SK-N-SH (cell line): ENCODE results near the gene PPP1R27. TPM values are rescaled to one million over a fixed set of nuclear protein-coding genes. Genes with fewer than 3 reads are reported as not detected.
"Not testable (repeated sequence)": the region's sequence is repeated elsewhere in the genome, so short reads cannot be mapped to it uniquely, and the experiment has no call there.

ENCODE experiments used
- CTCF ChIA-PET: fragments of 300-600, 350-600 bp; formaldehyde crosslinking; extraction: SDS; loops from one replicate; lab custom pipeline; 2021; lab: Yijun Ruan, JAX
- POLR2A ChIA-PET: fragments of 350-600 bp; sonication (Branson Sonifier 250); formaldehyde crosslinking; extraction: SDS; loops from one replicate; lab custom pipeline; 2020; ENCODE audit warnings: antibody characterized with exemption, inconsistent platforms; lab: Yijun Ruan, JAX
- DNase-seq: peaks from one replicate; pipeline ENCODE4 v3.0.0; 2012
- H2AFZ ChIP-seq: fragments of 200-600 bp; sonication (generic); 2 replicates; pipeline ENCODE4 v1.8.1; 2016; ENCODE audit warnings: antibody characterized with exemption, mild to moderate bottlenecking, low read depth
- H3F3A ChIP-seq: fragments of 200-600 bp; sonication (generic); replicated peaks from 2 replicates; pipeline ENCODE3; 2016; ENCODE audit warnings: antibody characterized with exemption, mild to moderate bottlenecking; ENCODE audit not compliant: insufficient read depth
- H3K27ac ChIP-seq, 2 experiments: fragments of 200-500 bp in 1 of 2; fragments of 200-600 bp in 1 of 2; sonication (Bioruptor generic) in 1 of 2; sonication (generic), shearing (Covaris generic) in 1 of 2; 2 replicates each; pipeline versions ENCODE4 v1.5.1 to v1.6.1; 2014 to 2016; ENCODE audit warnings: low read depth in 2 of 2, inconsistent platforms in 1 of 2, low read length in 1 of 2, mild to moderate bottlenecking in 1 of 2, mixed read lengths in 1 of 2
- H3K27me3 ChIP-seq: fragments of 200-600 bp; sonication (generic), shearing (Covaris generic); 2 replicates; pipeline ENCODE4 v1.6.1; 2016; ENCODE audit warnings: mixed run types; ENCODE audit not compliant: insufficient read depth
- H3K36me3 ChIP-seq, 2 experiments: fragments of 200-500 bp in 1 of 2; fragments of 200-600 bp in 1 of 2; sonication (Bioruptor generic) in 1 of 2; sonication (generic) in 1 of 2; replicated peaks in 1 of 2; 2 replicates each; pipeline versions ENCODE3 to v1.5.1; 2014 to 2016; ENCODE audit warnings: low read length in 1 of 2, mild to moderate bottlenecking in 1 of 2; ENCODE audit not compliant: insufficient read depth in 2 of 2, control insufficient read depth in 1 of 2
- H3K4me1 ChIP-seq, 2 experiments: fragments of 200-500 bp in 1 of 2; fragments of 200-600 bp in 1 of 2; sonication (Bioruptor generic) in 1 of 2; sonication (generic), shearing (Covaris generic) in 1 of 2; 2 replicates each; pipeline versions ENCODE4 v1.5.1 to v1.6.1; 2014 to 2016; ENCODE audit warnings: low read depth in 1 of 2, low read length in 1 of 2, mixed run types in 1 of 2; ENCODE audit not compliant: insufficient read depth in 2 of 2, control insufficient read depth in 1 of 2
- H3K4me2 ChIP-seq: fragments of 200-600 bp; sonication (generic), shearing (Covaris generic); 2 replicates; pipeline ENCODE4 v1.6.1; 2017; ENCODE audit warnings: mixed run types
- H3K4me3 ChIP-seq, 2 experiments: fragments of 200-500 bp in 1 of 2; fragments of 200-600 bp in 1 of 2; sonication (Bioruptor generic) in 1 of 2; sonication (generic), shearing (Covaris generic) in 1 of 2; 2 replicates each; pipeline versions ENCODE4 v1.5.1 to v1.8.1; 2014 to 2016; ENCODE audit warnings: low read depth in 2 of 2, inconsistent platforms in 1 of 2, low read length in 1 of 2, mild to moderate bottlenecking in 1 of 2, mixed read lengths in 1 of 2, moderate library complexity in 1 of 2
- H3K79me2 ChIP-seq: fragments of 200-600 bp; sonication (generic); 2 replicates; pipeline ENCODE4 v1.8.1; 2017; ENCODE audit warnings: mild to moderate bottlenecking; ENCODE audit not compliant: insufficient read depth
- H3K9ac ChIP-seq: fragments of 200-600 bp; sonication (generic); 2 replicates; pipeline ENCODE4 v1.6.1; 2017; ENCODE audit warnings: mixed run types
- H3K9me2 ChIP-seq: fragments of 200-600 bp; sonication (generic); 2 replicates; pipeline ENCODE4 v1.6.1; 2017; ENCODE audit warnings: mixed run types
- H3K9me3 ChIP-seq: fragments of 200-600 bp; sonication (generic); 2 replicates; pipeline ENCODE4 v1.6.1; 2017; ENCODE audit warnings: mixed run types, mild to moderate bottlenecking, moderate library complexity
- H4K20me1 ChIP-seq: fragments of 200-600 bp; sonication (generic); 2 replicates; pipeline ENCODE4 v1.6.1; 2017; ENCODE audit warnings: mild to moderate bottlenecking, mixed run types; ENCODE audit not compliant: insufficient read depth
- CHD2 ChIP-seq: fragments of 150-350 bp; IDR thresholded peaks from 2 replicates; pipeline ENCODE4 v1.6.1; 2018; ENCODE audit warnings: low read length; ENCODE audit not compliant: partially characterized antibody
- EP300 ChIP-seq, 2 experiments: IDR thresholded peaks; 2 replicates each; pipeline versions ENCODE4 v1.4.0 to v1.6.1; 2012; ENCODE audit warnings: borderline replicate concordance in 1 of 2, low read depth in 1 of 2, low read length in 1 of 2
- EZH2phosphoT487 ChIP-seq: fragments of 200-600 bp; sonication (generic); IDR thresholded peaks from 2 replicates; pipeline ENCODE4 v1.6.1; 2017; ENCODE audit warnings: low read depth, mixed run types, mild to moderate bottlenecking, antibody characterized with exemption, moderate library complexity, borderline replicate concordance
- FOSL2 ChIP-seq: IDR thresholded peaks from 2 replicates; pipeline ENCODE4 v1.4.0; 2012; ENCODE audit warnings: low read depth, mild to moderate bottlenecking, moderate library complexity, borderline replicate concordance
- JUND ChIP-seq: IDR thresholded peaks from 2 replicates; pipeline ENCODE4 v1.4.0; 2012
- MEF2A ChIP-seq: IDR thresholded peaks from 2 replicates; pipeline ENCODE4 v1.4.0; 2012; ENCODE audit warnings: low read depth, borderline replicate concordance
- MXI1 ChIP-seq: IDR thresholded peaks from 2 replicates; pipeline ENCODE4 v1.6.1; 2012; ENCODE audit warnings: mild to moderate bottlenecking, low read depth, low read length, improper control_type of control experiment
- NFIC ChIP-seq: IDR thresholded peaks from 2 replicates; pipeline ENCODE4 v1.4.0; 2012; ENCODE audit warnings: borderline replicate concordance
- NRF1 ChIP-seq: IDR thresholded peaks from 2 replicates; pipeline ENCODE4 v1.6.1; 2012; ENCODE audit warnings: low read depth, mild to moderate bottlenecking, low read length
- POLR2AphosphoS5 ChIP-seq: IDR thresholded peaks from 2 replicates; pipeline ENCODE4 v1.6.1; 2012; ENCODE audit warnings: low read depth, low read length
- RCOR1 ChIP-seq: fragments of 150-350 bp; IDR thresholded peaks from 2 replicates; pipeline ENCODE4 v1.6.1; 2017; ENCODE audit warnings: antibody characterized with exemption, low read length
- REST ChIP-seq: IDR thresholded peaks from 2 replicates; pipeline ENCODE4 v1.6.1; 2012; ENCODE audit warnings: mild to moderate bottlenecking, low read depth, low read length, moderate library complexity
- RXRA ChIP-seq: IDR thresholded peaks from 2 replicates; pipeline ENCODE4 v1.4.0; 2012; ENCODE audit warnings: low read depth, mild to moderate bottlenecking, borderline replicate concordance
- SIN3A ChIP-seq: IDR thresholded peaks from 2 replicates; pipeline ENCODE4 v1.6.1; 2012; ENCODE audit warnings: low read depth, mild to moderate bottlenecking, low read length, moderate library complexity, borderline replicate concordance
- SMC3 ChIP-seq: IDR thresholded peaks from 2 replicates; pipeline ENCODE4 v1.6.1; 2012; ENCODE audit warnings: low read depth, low read length, improper control_type of control experiment
- TAF1 ChIP-seq: IDR thresholded peaks from 2 replicates; pipeline ENCODE4 v1.6.1; 2012; ENCODE audit warnings: low read depth, mild to moderate bottlenecking, low read length, moderate library complexity, borderline replicate concordance
- TCF12 ChIP-seq: IDR thresholded peaks from 2 replicates; pipeline ENCODE4 v1.4.0; 2012
- USF1 ChIP-seq: IDR thresholded peaks from 2 replicates; pipeline ENCODE4 v1.4.0; 2012; ENCODE audit warnings: low read depth, borderline replicate concordance
- YY1 ChIP-seq: IDR thresholded peaks from 2 replicates; pipeline ENCODE4 v1.4.0; 2012; ENCODE audit warnings: low read depth, mild to moderate bottlenecking
- WGBS: methylation state at CpG from one replicate; pipeline ENCODE4 v1.1.6; 2017; ENCODE audit warnings: low lambda C conversion rate; 5-methylcytosine and 5-hydroxymethylcytosine counted together
- polyA plus RNA-seq, 3 experiments: library from polyadenylated mRNA; depleted of rRNA; stranded (reverse); fragments of >200 nt; gene quantifications; 2 replicates each; pipeline ENCODE4 v1.2.3, GENCODE V29; 2012
- TF ChIP-seq, protein P1 (sequence below): fragments of 150-350 bp; IDR thresholded peaks from 2 replicates; pipeline ENCODE4 v1.6.1; 2016; ENCODE audit warnings: mild to moderate bottlenecking, low read depth, low read length

Gene PPP1R27
- polyA plus RNA-seq, 1 of the 3 experiments (the other 2 are of a cell fraction), result 0.07 TPM

DNA sequence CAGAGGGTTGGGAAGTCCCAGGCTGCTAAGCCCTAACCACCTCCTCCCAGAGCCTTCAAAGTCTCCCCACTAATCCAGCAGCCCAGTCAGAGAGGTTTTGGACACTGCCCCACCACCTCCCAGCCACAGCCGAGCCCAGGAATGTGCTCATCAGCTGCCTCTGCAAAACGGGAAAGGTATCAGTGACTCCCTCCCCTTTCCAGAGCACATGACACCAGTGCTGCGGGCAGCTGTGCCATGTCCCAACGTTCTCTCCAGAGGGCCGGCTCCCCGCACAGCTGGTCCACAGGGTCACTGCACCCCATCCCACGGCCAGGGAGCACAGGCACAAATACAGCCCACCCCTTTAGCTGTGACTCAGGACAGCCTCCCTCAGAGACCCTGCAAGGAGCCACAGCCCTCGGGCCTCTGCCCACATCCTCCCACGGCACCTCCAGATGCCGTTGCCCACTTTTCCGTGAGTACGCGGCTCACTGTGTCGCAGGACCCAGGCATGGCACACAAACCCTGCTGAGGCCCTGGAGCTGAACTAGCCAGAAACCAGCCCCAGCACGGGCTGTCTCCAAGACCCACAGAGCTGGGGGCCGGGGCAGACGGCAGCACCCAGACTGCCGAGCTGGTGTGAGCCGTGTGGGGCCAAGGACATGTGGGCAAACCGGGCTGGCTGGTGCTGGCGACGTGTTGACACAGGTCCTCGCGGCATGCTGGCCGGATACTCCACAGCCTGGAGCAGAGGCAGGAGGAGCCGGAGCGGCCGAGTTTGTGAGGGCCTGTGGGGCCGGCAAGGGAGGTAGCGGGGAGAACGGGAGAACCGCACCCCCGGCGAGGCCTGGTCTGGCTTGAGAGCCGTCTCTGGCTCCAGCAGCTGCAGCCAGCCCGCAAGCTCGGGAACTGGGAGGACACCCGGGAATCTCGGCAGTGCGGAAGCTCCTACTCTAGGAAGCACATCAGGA is 6.3 kb upstream of the PPP1R27 start:
- no peak overlapping the region for H2AFZ ChIP-seq
- H3F3A ChIP-seq, result peaks cover 34% of the 10 kb centered on the region
- no peaks in the 10 kb centered on the region for H3K27me3 ChIP-seq
- H3K4me2 ChIP-seq, result no peak overlapping the region
- no peaks in the 10 kb centered on the region; the same call in 1 of the 2 replicates for H3K79me2 ChIP-seq
- TF ChIP-seq POLR2AphosphoS5, result no peak
- TF ChIP-seq RXRA, result no peak
- no peak for TF ChIP-seq EZH2phosphoT487
- no peak for TF ChIP-seq TCF12
- TF ChIP-seq MXI1, result no peak
- no peak for TF ChIP-seq SIN3A
- TF ChIP-seq EP300 (IDR thresholded peaks at IDR 0.05; ENCODE audit: borderline replicate concordance in 1 of 2, low read depth in 1 of 2, low read length in 1 of 2), result no peak
- TF ChIP-seq MEF2A, result no peak
- no peak for TF ChIP-seq TAF1
- no peak for TF ChIP-seq USF1
- no peak for TF ChIP-seq JUND
- no peak for TF ChIP-seq NFIC
- TF ChIP-seq SMC3, result no peak
- TF ChIP-seq RCOR1, result no peak
- no peak for TF ChIP-seq FOSL2
- no peak for TF ChIP-seq YY1
- TF ChIP-seq, protein P1, sequence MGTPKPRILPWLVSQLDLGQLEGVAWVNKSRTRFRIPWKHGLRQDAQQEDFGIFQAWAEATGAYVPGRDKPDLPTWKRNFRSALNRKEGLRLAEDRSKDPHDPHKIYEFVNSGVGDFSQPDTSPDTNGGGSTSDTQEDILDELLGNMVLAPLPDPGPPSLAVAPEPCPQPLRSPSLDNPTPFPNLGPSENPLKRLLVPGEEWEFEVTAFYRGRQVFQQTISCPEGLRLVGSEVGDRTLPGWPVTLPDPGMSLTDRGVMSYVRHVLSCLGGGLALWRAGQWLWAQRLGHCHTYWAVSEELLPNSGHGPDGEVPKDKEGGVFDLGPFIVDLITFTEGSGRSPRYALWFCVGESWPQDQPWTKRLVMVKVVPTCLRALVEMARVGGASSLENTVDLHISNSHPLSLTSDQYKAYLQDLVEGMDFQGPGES, result no peak
- no peak for TF ChIP-seq REST
- TF ChIP-seq CHD2, result no peak
- TF ChIP-seq NRF1, result no peak
- H3K9me3 ChIP-seq, result no peaks in the 10 kb centered on the region
- H4K20me1 ChIP-seq, result no peaks in the 10 kb centered on the region; the same call in 1 of the 2 replicates
- peaks cover 20 to 35% of the 10 kb centered on the region in 2 experiments for H3K36me3 ChIP-seq
- POLR2A ChIA-PET, result interaction anchor here (0.6 to 1.2 kb wide), 4 partner anchors 8 to 82 kb away, joined by 3 to 6 read pairs (median 3); partner anchors contain the start of gene MCRIP1
- H3K4me1 ChIP-seq, result no peaks in the 10 kb centered on the region
- H3K27ac ChIP-seq, result no peak overlapping the region
- 87% methylated on average over 38 of the region's 40 CpGs for WGBS
- H3K9ac ChIP-seq, result no peak overlapping the region
- H3K9me2 ChIP-seq, result no peaks in the 10 kb centered on the region
- no peak for DNase-seq
- CTCF ChIA-PET, result interaction anchor here (0.7 to 3.4 kb wide), 5 partner anchors 8 to 106 kb away, joined by 3 to 11 read pairs (median 5); partner anchors contain the start of gene MCRIP1
- H3K4me3 ChIP-seq, result no peak overlapping the region

GRCh38 chr17:81840059-81840458 is 5.2 kb upstream of the PPP1R27 start:
- H3K9me3 ChIP-seq, H3K27me3 ChIP-seq, H3K27ac ChIP-seq, H3K79me2 ChIP-seq, H2AFZ ChIP-seq, DNase-seq, H3K4me2 ChIP-seq, POLR2A ChIA-PET, H3K9me2 ChIP-seq, H3K9ac ChIP-seq, H3K4me3 ChIP-seq, H4K20me1 ChIP-seq, H3K4me1 ChIP-seq: not testable (repeated sequence)
- CTCF ChIA-PET, result interaction anchor here (1.2 to 3.4 kb wide), 4 partner anchors 8 to 105 kb away, joined by 3 to 8 read pairs (median 4); no protein-coding TSS in a partner anchor
- WGBS, result 82% methylated on average over 5 of the region's 5 CpGs
- Histone ChIP-seq H3K36me3 (peaks cover 9 to 25% of the 10 kb centered on the region in 2 experiments), H3F3A (peaks cover 24% of the 10 kb centered on the region)
